HG02759 (cell line): ENCODE data around the gene CD6.

ENCODE experiments used
- ATAC-seq: cut with Tn5 transposase; IDR thresholded peaks from one replicate; pipeline ENCODE4 v1.9.1; 2021; ENCODE audit warnings: mild to moderate bottlenecking, moderate library complexity; ENCODE audit not compliant: unreplicated experiment

The CD6 gene, protein sequence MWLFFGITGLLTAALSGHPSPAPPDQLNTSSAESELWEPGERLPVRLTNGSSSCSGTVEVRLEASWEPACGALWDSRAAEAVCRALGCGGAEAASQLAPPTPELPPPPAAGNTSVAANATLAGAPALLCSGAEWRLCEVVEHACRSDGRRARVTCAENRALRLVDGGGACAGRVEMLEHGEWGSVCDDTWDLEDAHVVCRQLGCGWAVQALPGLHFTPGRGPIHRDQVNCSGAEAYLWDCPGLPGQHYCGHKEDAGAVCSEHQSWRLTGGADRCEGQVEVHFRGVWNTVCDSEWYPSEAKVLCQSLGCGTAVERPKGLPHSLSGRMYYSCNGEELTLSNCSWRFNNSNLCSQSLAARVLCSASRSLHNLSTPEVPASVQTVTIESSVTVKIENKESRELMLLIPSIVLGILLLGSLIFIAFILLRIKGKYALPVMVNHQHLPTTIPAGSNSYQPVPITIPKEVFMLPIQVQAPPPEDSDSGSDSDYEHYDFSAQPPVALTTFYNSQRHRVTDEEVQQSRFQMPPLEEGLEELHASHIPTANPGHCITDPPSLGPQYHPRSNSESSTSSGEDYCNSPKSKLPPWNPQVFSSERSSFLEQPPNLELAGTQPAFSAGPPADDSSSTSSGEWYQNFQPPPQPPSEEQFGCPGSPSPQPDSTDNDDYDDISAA

DNA sequence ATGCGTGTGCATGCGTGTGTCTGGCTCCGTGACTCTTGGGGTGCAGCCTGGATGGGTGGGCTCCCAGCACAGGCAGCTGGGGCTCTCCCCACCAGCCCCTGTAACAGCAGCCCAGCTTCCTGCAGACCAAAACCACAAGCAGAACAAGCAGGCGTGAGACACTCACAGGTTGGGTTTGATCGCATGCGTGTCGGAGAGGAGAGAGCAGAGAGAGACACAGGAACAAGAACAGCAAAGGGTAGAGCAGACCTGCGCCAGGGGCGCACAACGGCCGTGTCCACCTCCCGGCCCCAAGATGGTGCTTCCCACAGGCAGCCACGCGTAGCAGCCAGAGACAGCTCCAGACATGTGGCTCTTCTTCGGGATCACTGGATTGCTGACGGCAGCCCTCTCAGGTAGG lies at the start of gene CD6:
TSS of gene CD6 (plus strand) at position 161 of the 400 bp plus-strand sequence. CDS start at position 347, 186 bp downstream.
- no peak for ATAC-seq

DNA sequence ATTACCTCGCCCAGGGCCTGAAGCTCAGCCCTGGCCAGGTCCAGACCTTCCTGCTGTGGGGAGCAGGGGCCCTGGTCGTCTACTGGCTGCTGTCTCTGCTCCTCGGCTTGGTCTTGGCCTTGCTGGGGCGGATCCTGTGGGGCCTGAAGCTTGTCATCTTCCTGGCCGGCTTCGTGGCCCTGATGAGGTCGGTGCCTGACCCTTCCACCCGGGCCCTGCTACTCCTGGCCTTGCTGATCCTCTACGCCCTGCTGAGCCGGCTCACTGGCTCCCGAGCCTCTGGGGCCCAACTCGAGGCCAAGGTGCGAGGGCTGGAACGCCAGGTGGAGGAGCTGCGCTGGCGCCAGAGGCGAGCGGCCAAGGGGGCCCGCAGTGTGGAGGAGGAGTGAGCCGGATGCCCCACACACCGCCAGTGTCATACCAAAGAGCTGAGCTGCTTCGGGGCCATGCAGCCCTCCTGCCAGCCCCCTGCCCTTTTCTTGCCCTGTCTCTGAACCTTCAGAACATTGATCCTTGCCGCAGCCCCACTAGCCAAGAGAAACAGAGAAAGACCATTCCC lies 49.6 kb upstream of the CD6 start:
- ATAC-seq, result no peak

DNA sequence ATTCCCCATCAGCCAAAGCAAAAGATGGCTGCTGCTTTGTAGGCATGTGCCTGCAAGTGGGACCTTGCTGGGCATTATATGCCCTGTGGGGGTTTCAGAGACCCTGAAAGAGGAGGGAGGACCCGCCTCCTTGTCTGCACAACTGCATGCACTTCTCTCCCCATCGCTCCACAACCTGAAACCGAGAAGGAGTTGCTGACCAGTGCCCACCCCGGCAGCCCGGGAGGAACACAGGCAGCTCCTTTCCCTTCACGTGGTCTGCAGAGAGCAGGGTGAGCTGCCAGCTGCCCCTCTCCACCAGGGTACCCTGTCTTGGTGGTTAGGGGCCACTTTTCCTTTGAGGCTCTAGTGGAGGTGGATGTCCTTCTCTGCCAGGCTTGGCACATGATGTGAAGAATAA lies 48.6 kb upstream of the CD6 start:
- no peak for ATAC-seq

DNA sequence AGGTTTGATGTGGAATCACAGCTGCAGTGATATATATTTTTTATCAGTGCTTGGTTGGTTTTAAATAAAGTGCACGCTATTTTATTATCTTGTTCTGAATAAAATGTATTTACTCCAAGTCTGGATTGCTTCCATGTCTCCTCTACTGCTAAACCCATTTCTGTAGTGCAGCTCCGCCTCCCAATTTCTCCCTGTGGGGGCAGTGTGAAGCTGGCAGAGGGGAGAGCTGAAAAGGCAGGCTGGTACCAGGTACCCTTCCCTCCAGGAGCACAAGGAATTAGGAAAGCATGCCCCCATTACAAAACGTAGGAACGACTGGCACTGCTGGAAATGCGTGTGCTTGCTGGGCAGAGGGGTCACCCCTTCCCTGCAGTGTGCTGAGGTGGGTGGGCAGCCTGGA lies 48.2 kb upstream of the CD6 start:
- ATAC-seq, result no peak

DNA sequence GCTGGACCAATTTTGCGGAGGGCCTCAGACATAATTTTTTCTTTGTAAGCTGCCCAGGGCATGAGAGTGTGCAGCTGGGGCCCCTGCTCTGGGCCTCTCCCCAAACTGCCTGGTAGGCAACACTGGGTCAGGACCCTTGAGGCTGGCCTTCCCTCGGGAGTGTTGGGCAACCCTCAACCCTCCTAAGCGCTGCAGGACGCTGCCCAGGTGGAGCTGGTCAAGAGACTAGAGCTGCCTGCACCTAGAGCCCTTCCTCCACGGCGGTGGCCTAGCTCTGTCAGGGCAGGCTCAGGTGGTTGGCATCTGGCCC lies 47.7 kb upstream of the CD6 start:
- ATAC-seq, result no peak

DNA sequence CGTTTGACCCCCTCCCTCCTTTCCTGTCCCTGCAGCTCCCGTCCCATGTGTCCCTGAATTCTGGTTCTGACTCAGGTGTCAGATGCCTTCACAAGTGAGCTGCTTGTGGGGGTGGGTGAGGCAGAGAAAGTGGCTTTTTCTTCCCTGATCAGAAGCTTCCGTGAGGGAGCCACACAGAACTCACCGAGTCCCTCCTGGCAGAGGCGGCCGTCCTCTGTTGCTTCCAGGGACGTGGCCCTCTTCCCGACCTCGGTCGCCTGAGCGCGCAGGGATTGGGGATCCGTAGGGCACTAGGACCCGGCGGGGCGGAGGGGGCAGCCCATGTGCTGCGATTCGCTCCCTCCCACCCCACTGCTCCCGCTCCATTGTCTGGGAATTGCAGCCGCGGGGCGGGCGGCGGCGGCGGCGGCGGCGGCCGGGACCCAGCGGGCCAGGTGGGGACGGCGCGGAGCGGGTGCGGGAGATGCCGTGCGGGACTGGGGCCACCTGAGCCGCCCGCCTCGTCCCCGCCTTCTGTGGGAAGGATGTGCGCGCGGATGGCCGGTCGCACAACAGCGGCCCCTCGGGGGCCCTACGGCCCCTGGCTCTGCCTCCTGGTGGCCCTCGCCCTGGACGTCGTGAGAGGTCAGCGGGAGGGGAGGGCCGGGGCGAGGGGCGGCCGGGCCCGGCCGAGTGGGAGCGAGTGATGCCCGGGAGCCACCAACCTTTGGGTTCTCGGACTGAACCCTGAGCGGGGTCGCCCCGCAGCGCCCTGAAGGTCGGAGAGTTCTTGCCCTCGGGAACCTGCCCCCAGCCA lies 47.2 kb upstream of the CD6 start, which contains the start of gene TMEM132A:
TSS of gene TMEM132A (plus strand) at position 351 of the 796 bp plus-strand sequence. CDS start at position 525, 174 bp downstream.
- no peak for ATAC-seq

DNA sequence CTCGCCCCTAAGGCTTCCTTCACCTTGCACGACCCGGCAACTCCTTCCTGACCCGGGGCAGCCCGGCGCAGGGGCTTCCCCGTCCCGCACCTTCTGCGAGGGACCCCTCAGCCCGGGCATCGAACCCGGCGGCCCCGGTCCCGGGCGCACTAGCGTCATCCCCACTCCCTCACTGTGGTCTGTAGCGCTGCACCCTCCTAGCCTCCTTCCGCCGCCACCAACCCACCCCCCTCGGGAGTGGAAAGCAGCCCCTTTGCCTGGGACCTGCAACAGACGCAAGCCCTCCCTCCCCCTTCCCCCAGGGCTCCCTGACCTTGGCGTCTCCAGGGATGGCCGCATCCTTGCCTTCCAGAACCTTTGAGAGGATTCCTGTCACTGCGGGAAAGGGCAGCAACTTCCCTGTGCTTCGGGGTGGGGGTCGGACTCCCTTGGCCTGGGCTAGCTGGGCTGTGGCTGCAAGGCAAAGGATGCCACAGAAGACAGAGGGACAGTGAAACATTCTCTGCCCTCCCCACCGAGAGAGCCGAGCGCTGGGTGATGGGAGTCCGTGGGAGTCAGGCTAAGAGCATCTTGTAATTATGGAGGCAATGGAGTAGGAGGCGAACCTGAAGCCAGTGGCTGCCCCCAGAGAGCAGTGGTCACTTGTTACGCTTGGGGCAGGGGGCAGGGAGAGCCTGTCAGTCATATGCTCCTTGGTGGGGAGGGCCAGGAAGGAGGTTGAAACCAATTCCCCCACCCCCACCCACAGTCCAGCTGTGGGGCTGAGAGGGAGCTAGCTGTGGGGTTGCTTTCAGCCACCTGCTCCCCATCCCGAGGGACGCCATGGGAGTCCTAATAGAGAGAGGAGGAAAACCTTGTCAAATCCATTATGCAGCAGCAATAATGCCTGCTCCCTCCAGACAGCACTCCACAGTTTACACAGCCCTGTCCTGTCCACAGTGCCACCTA lies 46.3 kb upstream of the CD6 start:
- ATAC-seq, result no peak

DNA sequence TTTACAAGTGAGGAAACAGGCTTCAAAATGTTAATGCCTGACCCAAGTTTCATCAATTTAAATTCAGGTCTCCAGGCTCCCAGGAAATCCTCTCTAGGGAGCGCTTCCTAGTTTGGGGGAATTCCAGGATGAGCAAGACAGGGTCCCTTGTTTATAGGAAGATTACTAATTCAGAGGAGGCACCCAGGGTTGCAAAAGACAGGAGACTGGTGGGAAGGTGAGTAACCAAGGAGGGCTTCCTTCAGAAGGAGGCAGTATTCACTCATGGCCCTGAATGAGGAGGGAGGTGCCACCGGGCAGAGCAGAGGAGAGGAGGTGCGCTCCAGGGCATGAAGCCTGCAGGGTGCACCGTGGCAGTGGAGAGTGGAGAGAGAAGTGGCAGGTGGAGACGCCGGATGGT lies 45.6 kb upstream of the CD6 start:
- ATAC-seq, result no peak

DNA sequence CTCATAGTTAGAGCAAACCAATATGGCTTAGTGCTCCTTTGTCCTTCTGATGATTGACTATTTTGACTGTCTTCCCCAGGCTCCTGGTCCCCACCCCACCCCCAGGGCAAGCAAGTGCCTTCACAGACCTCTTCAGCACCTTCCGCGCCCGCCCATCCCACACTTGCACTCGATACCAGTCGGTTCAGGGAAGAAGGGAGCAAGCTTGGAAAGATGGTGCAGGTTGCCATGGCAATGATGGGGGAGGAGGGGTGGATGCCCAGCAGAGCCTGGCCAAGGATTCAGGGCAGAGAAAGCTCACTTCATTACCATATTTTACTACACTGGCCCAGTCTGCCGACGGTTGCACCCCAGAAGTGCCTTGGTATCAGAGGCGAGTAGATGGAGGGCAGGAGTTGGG lies 45.0 kb upstream of the CD6 start:
- ATAC-seq, result no peak

DNA sequence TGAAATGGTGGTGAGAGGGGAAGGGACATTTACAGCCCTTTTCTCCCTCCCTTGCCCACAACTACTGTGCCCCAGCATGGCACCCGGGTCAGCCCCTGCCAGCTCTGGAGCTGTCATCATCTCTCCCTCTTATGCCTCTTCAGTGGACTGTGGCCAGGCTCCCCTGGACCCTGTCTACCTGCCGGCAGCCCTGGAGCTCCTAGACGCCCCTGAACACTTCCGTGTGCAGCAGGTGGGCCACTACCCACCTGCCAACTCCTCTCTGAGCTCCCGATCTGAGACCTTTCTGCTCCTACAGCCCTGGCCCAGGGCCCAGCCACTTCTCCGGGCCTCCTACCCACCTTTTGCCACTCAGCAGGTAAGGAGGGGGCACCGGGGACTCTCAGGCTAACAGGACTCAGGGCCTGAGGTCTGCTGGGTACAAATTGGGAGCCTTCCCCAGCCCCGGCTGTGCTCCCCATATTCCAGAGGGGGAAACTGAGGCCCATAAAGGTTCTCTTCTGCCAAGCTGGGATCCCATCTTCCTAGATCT lies 44.4 kb upstream of the CD6 start:
- ATAC-seq, result no peak

DNA sequence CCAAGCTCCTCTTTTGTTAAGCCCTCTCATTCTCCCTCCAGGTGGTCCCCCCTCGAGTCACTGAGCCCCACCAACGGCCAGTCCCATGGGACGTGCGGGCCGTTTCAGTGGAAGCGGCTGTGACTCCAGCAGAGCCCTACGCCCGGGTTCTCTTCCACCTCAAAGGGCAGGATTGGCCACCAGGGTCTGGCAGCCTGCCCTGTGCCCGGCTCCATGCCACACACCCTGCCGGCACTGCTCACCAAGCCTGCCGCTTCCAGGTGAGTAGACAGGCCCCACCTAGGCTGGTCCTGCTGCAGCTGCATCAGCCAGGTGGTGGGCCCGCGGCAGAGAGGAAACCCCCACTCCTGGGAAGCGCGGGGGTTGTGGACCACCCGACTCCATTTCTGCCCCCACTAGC lies 43.9 kb upstream of the CD6 start:
- no peak for ATAC-seq

DNA sequence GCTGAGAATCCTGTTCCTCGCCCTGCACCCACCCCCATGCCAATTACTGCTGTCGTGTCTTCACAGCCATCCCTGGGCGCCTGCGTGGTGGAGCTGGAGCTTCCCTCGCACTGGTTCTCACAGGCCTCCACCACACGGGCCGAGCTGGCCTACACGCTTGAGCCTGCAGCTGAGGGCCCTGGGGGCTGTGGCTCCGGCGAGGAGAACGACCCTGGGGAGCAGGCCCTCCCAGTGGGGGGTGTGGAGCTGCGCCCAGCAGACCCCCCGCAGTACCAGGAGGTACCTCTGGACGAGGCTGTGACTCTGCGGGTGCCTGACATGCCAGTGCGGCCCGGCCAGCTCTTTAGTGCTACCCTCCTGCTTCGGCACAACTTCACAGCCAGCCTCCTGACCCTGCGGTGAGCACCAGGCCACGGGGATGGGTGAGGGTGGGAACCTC lies 42.9 kb upstream of the CD6 start:
- no peak for ATAC-seq

DNA sequence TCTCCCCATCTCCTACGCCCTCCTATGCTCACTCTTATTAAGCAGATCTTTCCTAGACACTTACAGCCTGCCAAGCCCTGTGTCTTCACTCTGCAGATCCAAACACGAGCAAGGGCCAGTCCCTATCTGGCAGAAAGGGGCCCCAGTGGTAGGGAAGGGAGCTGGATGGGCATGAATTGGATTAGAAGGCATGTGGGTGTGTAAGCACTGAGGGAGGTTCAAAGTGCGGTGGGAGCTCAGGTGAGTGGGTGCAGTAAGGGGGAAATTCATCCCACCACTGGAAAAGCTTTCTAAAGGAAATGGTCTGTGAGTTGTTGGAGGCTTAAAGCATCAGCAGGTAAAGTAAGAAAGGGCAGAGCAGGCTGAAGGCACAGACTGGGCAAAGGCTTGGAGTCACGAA lies 41.7 kb upstream of the CD6 start:
- no peak for ATAC-seq

DNA sequence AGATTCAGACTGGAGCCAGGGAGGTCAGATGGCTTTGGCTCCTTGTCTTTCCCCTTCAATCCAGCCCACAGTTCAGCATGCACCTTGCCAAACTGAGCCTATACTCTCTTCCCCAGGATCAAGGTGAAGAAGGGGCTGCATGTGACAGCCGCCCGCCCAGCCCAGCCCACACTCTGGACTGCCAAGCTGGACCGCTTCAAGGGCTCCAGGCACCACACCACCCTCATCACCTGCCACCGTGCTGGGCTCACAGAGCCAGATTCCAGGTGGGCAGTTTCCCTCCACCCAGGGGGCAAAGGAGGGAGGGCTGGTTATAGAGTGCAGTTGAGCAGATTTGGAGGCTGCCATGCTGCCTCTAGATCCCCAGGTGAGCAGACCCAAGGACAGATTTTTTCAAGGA lies 41.1 kb upstream of the CD6 start:
- no peak for ATAC-seq

DNA sequence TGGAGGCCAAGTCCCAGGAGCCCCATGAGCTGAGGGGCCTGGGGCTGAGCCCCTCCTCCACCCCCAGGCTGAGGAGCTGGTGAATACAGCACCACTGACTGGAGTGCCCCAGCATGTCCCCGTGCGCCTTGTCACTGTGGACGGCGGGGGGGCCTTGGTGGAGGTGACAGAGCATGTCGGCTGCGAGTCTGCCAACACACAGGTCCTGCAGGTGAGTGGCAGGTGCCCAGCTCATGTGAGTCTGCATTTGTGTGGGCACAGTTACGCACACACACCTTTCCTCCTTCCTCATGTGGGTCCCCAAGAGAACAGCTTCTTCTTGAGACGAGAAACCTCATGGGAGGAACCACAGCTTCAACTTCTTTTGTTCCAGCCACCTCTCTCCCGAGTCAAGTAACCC lies 39.6 kb upstream of the CD6 start:
- ATAC-seq, result no peak

DNA sequence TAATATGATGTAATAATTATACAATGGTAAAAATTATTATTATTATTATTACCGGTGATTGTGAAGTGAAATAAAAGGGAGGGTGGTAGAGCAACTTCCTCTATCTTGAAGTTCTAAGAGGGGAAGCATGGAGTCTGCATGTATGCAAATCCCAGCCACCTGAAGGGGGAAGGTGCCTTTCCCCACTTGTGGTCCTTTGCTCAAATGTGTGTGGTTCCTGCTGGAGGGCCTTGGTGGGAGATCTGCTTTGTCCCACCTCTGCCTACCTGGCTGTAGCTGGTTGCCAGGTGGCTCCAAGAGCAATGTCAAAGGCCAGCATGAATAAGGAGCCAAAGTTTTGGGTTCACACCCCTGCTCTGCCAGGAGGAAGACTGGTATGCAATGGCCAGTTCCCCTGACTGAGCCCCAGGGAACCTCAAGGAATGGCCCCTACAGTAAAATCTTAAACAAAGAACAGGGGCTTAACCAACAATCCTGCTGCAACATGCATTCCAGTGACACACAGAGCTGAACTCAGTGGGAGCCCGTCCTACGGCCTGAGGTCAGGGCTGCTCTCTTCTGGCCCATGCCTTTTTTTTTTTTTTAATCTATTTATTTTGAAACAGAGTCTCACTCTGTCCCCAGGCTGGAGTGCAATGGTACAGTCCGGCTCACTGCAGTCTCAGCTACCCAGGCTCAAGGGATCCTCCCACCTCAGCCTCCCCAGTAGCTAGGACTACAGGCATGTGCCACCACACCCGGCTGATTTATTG lies 38.7 kb upstream of the CD6 start:
- no peak for ATAC-seq

DNA sequence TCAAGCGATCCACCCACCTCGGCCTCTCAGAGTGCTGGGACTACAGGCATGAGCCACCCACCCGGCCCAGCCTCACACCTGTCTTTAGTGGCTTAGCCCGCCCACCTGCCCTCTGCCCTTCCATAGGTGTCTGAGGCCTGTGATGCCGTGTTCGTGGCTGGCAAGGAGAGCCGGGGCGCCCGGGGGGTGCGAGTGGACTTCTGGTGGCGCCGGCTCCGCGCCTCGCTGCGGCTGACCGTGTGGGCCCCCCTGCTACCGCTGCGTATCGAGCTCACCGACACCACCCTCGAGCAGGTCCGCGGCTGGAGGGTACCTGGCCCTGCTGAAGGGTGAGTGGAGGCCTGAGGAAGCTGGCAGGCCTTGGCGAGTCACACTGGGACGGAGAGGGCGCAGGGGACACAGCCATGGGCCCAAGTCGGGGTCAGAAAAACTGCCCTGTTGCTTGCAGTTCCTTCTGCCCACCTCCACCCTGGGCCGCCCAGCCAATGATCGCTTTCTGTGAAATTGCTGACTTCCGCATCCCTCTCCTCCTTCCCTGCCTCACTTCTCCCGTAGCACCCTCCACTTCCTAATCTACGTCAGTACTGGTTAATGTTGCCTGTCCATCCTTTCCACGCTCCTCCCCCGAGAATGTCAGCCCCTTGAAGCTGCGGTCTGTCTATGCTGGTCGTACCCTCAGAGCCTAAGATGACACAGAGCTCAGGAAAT lies 37.9 kb upstream of the CD6 start:
- ATAC-seq, result no peak

DNA sequence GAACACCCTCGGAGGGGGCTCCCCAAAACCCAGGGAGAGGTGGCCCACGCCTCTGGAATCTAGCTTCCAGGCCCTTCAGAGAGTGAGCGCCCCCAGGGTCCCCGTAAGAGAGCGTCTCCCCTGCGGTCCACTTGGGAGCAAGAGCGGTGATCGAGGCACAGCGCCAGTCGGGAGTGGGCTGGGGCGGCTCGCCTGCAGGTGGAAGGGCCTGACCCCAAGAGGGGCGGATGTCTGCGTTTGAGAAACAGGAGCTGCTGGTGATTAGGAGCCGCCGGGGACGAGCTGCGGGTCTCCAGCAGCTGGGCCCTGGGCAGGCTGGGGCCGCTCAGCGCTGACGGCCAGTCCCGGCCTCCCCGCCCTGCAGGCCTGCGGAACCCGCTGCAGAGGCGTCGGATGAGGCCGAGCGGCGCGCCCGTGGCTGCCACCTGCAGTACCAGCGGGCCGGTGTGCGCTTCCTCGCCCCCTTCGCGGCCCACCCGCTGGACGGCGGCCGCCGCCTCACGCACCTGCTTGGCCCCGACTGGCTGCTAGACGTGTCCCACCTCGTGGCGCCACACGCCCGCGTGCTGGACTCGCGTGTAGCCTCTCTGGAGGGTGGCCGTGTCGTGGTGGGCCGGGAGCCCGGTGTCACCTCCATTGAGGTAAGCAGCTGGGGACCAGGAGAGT lies 37.2 kb upstream of the CD6 start:
- no peak for ATAC-seq
